Bone marrow (tissue), 2 donors: ENCODE data around the gene GPR146.
"Not testable (repeated sequence)": the region's sequence is repeated elsewhere in the genome, so short reads cannot be mapped to it uniquely, and the experiment has no call there.

Experiments
- DNase-seq, 2 donors: peaks; one replicate each; lab custom pipeline; 2025; lab: John Stamatoyannopoulos, UW

Gene GPR146

GRCh38 chr7:1025743-1026581, 18.4 kb upstream of the GPR146 start:
- DNase-seq = no peak

- no peak for DNase-seq
Measured at GRCh38 chr7:1026721-1027161, 17.6 kb upstream of the GPR146 start.

GRCh38 chr7:1027242-1028043, 16.9 kb upstream of the GPR146 start:
- DNase-seq = no peak

GRCh38 chr7:1028044-1028770, 16.1 kb upstream of the GPR146 start:
- peak in 1 of 2 donors; percentile 62 for DNase-seq

GRCh38 chr7:1028775-1029636, 15.3 kb upstream of the GPR146 start:
- DNase-seq = peak; percentile 62 to 66

- DNase-seq = no peak
Measured at GRCh38 chr7:1029637-1030443, 14.5 kb upstream of the GPR146 start.

- no peak for DNase-seq
Measured at GRCh38 chr7:1030444-1031070, 13.8 kb upstream of the GPR146 start.

GRCh38 chr7:1031716-1032455, 12.5 kb upstream of the GPR146 start:
- no peak for DNase-seq

GRCh38 chr7:1032536-1033181, 11.7 kb upstream of the GPR146 start:
- no peak for DNase-seq

- no peak for DNase-seq
Measured at GRCh38 chr7:1033546-1034145, 10.7 kb upstream of the GPR146 start.

GRCh38 chr7:1034769-1035168, 9.6 kb upstream of the GPR146 start:
- not testable (repeated sequence) for DNase-seq

- not testable (repeated sequence) for DNase-seq
Measured at GRCh38 chr7:1036164-1036928, 8.0 kb upstream of the GPR146 start.

- DNase-seq = not testable (repeated sequence)
Measured at GRCh38 chr7:1040233-1040632, 4.1 kb upstream of the GPR146 start.

GRCh38 chr7:1040790-1041189, 3.6 kb upstream of the GPR146 start:
- no peak for DNase-seq

GRCh38 chr7:1041551-1042491, 2.5 kb upstream of the GPR146 start:
- DNase-seq = no peak

GRCh38 chr7:1042492-1042833, 1.9 kb upstream of the GPR146 start:
- DNase-seq = no peak
